H1 (cell line): ENCODE data around the gene MBIP. TPM values are rescaled to one million over a fixed set of nuclear protein-coding genes. Genes with fewer than 3 reads are reported as not detected.
"Not testable (repeated sequence)": the region's sequence is repeated elsewhere in the genome, so short reads cannot be mapped to it uniquely, and the experiment has no call there.

Experiments used
- CTCF ChIA-PET: fragments of 300-600 bp; sonication (Branson Sonifier 250); formaldehyde crosslinking; loops from one replicate; lab custom pipeline; 2021; ENCODE audit not compliant: partially characterized antibody; lab: Charles Lee
- POLR2A ChIA-PET: fragments of 300-600 bp; sonication (Branson Sonifier 250); formaldehyde crosslinking; loops from one replicate; lab custom pipeline; 2021; ENCODE audit warnings: inconsistent platforms; ENCODE audit not compliant: partially characterized antibody; lab: Charles Lee
- DNase-seq, 2 experiments: peaks; one replicate each; pipeline versions ENCODE4 v3.0.0 to v3.0.0-alpha.2; 2010 to 2022; ENCODE audit warnings: low spot score in 2 of 2, low read depth in 1 of 2, mixed read lengths in 1 of 2
- FAIRE-seq: peaks from 2 replicates; lab custom pipeline; 2011; peaks lifted over from hg19 to GRCh38; lab: Jason Lieb, UNC
- H2AFZ ChIP-seq: 2 replicates; pipeline ENCODE4 v1.8.1; 2012; ENCODE audit warnings: low read length, inconsistent platforms
- H2AK5ac ChIP-seq: 2 replicates; pipeline ENCODE4 v1.6.1; 2013; ENCODE audit warnings: low read depth, low read length
- H2BK120ac ChIP-seq: replicated peaks from 2 replicates; pipeline ENCODE3; 2013; ENCODE audit warnings: low read depth, low read length, inconsistent platforms
- H2BK12ac ChIP-seq: 2 replicates; pipeline ENCODE4 v1.6.1; 2013; ENCODE audit warnings: low read depth, low read length
- H2BK15ac ChIP-seq: 2 replicates; pipeline ENCODE4 v1.6.1; 2013; ENCODE audit warnings: low read length
- H2BK20ac ChIP-seq: 2 replicates; pipeline ENCODE4 v1.6.1; 2013; ENCODE audit warnings: low read length
- H2BK5ac ChIP-seq: 2 replicates; pipeline ENCODE4 v1.6.1; 2013; ENCODE audit warnings: low read depth, low read length
- H3K14ac ChIP-seq: 2 replicates; pipeline ENCODE4 v1.6.1; 2013; ENCODE audit warnings: inconsistent platforms; ENCODE audit not compliant: insufficient read length
- H3K18ac ChIP-seq: 2 replicates; pipeline ENCODE4 v1.6.1; 2013; ENCODE audit warnings: low read length; ENCODE audit errors: extremely low read depth
- H3K23ac ChIP-seq: 2 replicates; pipeline ENCODE4 v1.6.1; 2013; ENCODE audit warnings: inconsistent platforms; ENCODE audit not compliant: insufficient read length
- H3K23me2 ChIP-seq: 2 replicates; pipeline ENCODE4 v1.6.1; 2013; ENCODE audit warnings: low read depth, low read length
- H3K27ac ChIP-seq: 2 replicates; pipeline ENCODE4 v1.6.1; 2011; ENCODE audit warnings: low read depth, low read length, inconsistent platforms
- H3K27me3 ChIP-seq, 4 experiments: replicated peaks in 1 of 4; 1 replicate in 1 of 4; 2 replicates in 3 of 4; pipeline versions ENCODE4 v1.6.1 to v1.8.1; 2011 to 2013; ENCODE audit warnings: low read length in 3 of 4, mild to moderate bottlenecking in 3 of 4, inconsistent platforms in 2 of 4, mixed read lengths in 2 of 4, moderate library complexity in 1 of 4; ENCODE audit not compliant: control insufficient read depth in 3 of 4, insufficient read depth in 3 of 4; ENCODE audit errors: extremely low read depth in 1 of 4
- H3K36me3 ChIP-seq, 4 experiments: 2 replicates each; pipeline versions ENCODE4 v1.6.1 to v1.8.1; 2011 to 2013; ENCODE audit warnings: mild to moderate bottlenecking in 4 of 4, low read length in 3 of 4, moderate library complexity in 2 of 4, control low read depth in 1 of 4, inconsistent platforms in 1 of 4; ENCODE audit not compliant: insufficient read depth in 4 of 4, control insufficient read depth in 2 of 4
- H3K4ac ChIP-seq: replicated peaks from 2 replicates; pipeline ENCODE3; 2013; ENCODE audit warnings: low read length, low read depth, mixed read lengths, inconsistent platforms; ENCODE audit not compliant: insufficient read length
- H3K4me1 ChIP-seq, 4 experiments: replicated peaks in 1 of 4; 1 replicate in 1 of 4; 2 replicates in 3 of 4; pipeline versions ENCODE4 v1.6.1 to v1.8.1; 2011 to 2013; ENCODE audit warnings: low read length in 3 of 4, inconsistent platforms in 2 of 4, mixed read lengths in 1 of 4; ENCODE audit not compliant: insufficient read depth in 4 of 4, control insufficient read depth in 3 of 4
- H3K4me2 ChIP-seq, 2 experiments: 2 replicates each; pipeline versions ENCODE4 v1.6.1 to v1.8.1; 2011 to 2013; ENCODE audit warnings: low read depth in 2 of 2, low read length in 2 of 2, control low read depth in 1 of 2, inconsistent platforms in 1 of 2, mild to moderate bottlenecking in 1 of 2; ENCODE audit not compliant: insufficient read depth in 1 of 2
- H3K4me3 ChIP-seq, 4 experiments: fragments of 200-600, 300-600 bp in 1 of 4; sonication (generic), shearing (Covaris generic), sonication (Bioruptor Twin) in 1 of 4; 2 replicates each; pipeline versions ENCODE4 v1.5.1 to v1.8.1; 2011 to 2016; ENCODE audit warnings: low read length in 4 of 4, low read depth in 3 of 4, control low read depth in 2 of 4, inconsistent platforms in 2 of 4, mild to moderate bottlenecking in 2 of 4, mixed read lengths in 1 of 4, moderate library complexity in 1 of 4; ENCODE audit not compliant: insufficient read depth in 2 of 4; ENCODE audit errors: extremely low read depth in 1 of 4
- H3K56ac ChIP-seq: replicated peaks from 2 replicates; pipeline ENCODE3; 2013; ENCODE audit warnings: low read depth, mild to moderate bottlenecking, mixed read lengths, low read length, inconsistent platforms; ENCODE audit not compliant: insufficient read length
- H3K79me1 ChIP-seq: 2 replicates; pipeline ENCODE4 v1.6.1; 2013; ENCODE audit warnings: low read depth, low read length, control low read depth
- H3K79me2 ChIP-seq, 2 experiments: 2 replicates each; pipeline versions ENCODE4 v1.6.1 to v1.8.1; 2012 to 2013; ENCODE audit warnings: low read length in 2 of 2, mild to moderate bottlenecking in 2 of 2, inconsistent platforms in 1 of 2; ENCODE audit not compliant: insufficient read depth in 2 of 2, control insufficient read depth in 1 of 2
- H3K9ac ChIP-seq, 4 experiments: replicated peaks in 1 of 4; 1 replicate in 1 of 4; 2 replicates in 3 of 4; pipeline versions ENCODE4 v1.6.1 to v1.8.1; 2011 to 2013; ENCODE audit warnings: low read depth in 3 of 4, low read length in 3 of 4, control low read depth in 2 of 4, mild to moderate bottlenecking in 2 of 4, moderate library complexity in 2 of 4, inconsistent platforms in 1 of 4; ENCODE audit errors: extremely low read depth in 1 of 4
- H3K9me3 ChIP-seq, 2 experiments: 2 replicates each; pipeline versions ENCODE4 v1.6.1 to v1.8.1; 2012 to 2013; ENCODE audit warnings: mild to moderate bottlenecking in 2 of 2, moderate library complexity in 2 of 2, control low read depth in 1 of 2, inconsistent platforms in 1 of 2, low read depth in 1 of 2, low read length in 1 of 2, mixed read lengths in 1 of 2; ENCODE audit not compliant: insufficient read depth in 2 of 2
- H4K20me1 ChIP-seq, 2 experiments: replicated peaks in 1 of 2; 2 replicates each; pipeline versions ENCODE3 to v1.8.1; 2011 to 2013; ENCODE audit warnings: inconsistent platforms in 2 of 2, low read length in 2 of 2, mild to moderate bottlenecking in 1 of 2; ENCODE audit not compliant: insufficient read depth in 2 of 2, control insufficient read depth in 1 of 2
- H4K5ac ChIP-seq: 2 replicates; pipeline ENCODE4 v1.6.1; 2013; ENCODE audit warnings: low read length, low read depth, mixed read lengths, inconsistent platforms; ENCODE audit not compliant: insufficient read length
- H4K8ac ChIP-seq: 2 replicates; pipeline ENCODE4 v1.8.0; 2013; ENCODE audit warnings: mild to moderate bottlenecking, moderate library complexity, low read length, inconsistent platforms; ENCODE audit not compliant: insufficient read depth; ENCODE audit errors: extremely low read depth
- H4K91ac ChIP-seq: replicated peaks from 2 replicates; pipeline ENCODE3; 2013; ENCODE audit warnings: low read length, mixed read lengths, inconsistent platforms; ENCODE audit not compliant: insufficient read length
- WGBS, 2 experiments: shearing (Covaris generic) in 1 of 2; methylation state at CpG; one replicate each; pipeline versions ENCODE4 v1.1.6 to v1.1.7; 2013 to 2015; ENCODE audit warnings: low lambda C conversion rate in 2 of 2, mixed read lengths in 2 of 2, inconsistent platforms in 1 of 2, low coverage in 1 of 2, missing lambda C conversion rate in 1 of 2; ENCODE audit not compliant: insufficient replicate concordance in 2 of 2, insufficient coverage in 1 of 2, insufficient read length in 1 of 2; ENCODE audit errors: extremely low coverage in 1 of 2, missing lambda C conversion rate in 1 of 2; 5-methylcytosine and 5-hydroxymethylcytosine counted together
- polyA plus RNA-seq, 7 experiments: library from polyadenylated mRNA; depleted of rRNA in 3 of 7; stranded (reverse) in 5 of 7; unstranded in 2 of 7; fragments of >200 nt in 5 of 7; fragments of 200-250 nt in 2 of 7; gene quantifications; 1 replicate in 5 of 7; 2 replicates in 1 of 7; 4 replicates in 1 of 7; pipeline versions ENCODE4 v1.2.1 to v1.2.3, GENCODE V29; 2011 to 2013; ENCODE audit warnings: missing spikeins in 2 of 7, mixed read lengths in 2 of 7
- total RNA-seq: library from RNA; stranded (reverse); fragmentation: NEBNext Ultra II Directional; extraction: Animal tissue kit (Norgen Biotek cat#: 25700); gene quantifications from 2 replicates; pipeline ENCODE4 v1.2.1, GENCODE V29; 2021

MBIP gene
- total and polyA plus RNA-seq, 2 of the 8 experiments (the other 6 are each of a cell fraction or from before 2014, with no cell fraction given): 15.0 to 27.4 TPM

DNA sequence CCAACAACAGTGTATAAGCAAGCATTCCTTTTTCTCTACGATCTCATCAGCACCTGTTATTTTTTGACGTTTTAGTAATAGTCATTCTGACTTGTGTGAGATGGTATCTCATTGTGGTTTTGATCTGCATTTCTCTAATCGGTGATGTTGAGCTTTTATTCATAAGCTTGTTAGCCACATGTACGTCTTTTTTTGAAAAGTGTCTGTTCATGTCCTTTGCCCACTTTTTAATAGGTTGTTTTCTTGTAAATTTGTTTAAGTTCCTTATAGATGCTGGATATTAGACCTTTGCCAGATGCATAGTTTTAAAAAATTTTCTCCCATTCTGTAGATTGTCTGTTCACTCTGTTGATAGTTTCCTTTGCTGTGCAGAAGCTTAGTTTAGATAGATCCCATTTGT lies 7.1 kb upstream of the MBIP start:
- H3K14ac ChIP-seq, H3K36me3 ChIP-seq, H3K27ac ChIP-seq, H2BK20ac ChIP-seq, H3K23me2 ChIP-seq, POLR2A ChIA-PET, H4K20me1 ChIP-seq, H3K79me2 ChIP-seq, H2BK5ac ChIP-seq, H3K9me3 ChIP-seq, H2BK120ac ChIP-seq, H2AK5ac ChIP-seq, H3K9ac ChIP-seq, H2BK12ac ChIP-seq, H4K5ac ChIP-seq, H3K4ac ChIP-seq, H4K8ac ChIP-seq, H3K56ac ChIP-seq, DNase-seq, H3K4me3 ChIP-seq, H3K18ac ChIP-seq, H3K4me2 ChIP-seq, H3K4me1 ChIP-seq, H2BK15ac ChIP-seq, H3K27me3 ChIP-seq, H3K79me1 ChIP-seq, FAIRE-seq, H2AFZ ChIP-seq, H4K91ac ChIP-seq, H3K23ac ChIP-seq: not testable (repeated sequence)
- CTCF ChIA-PET: interaction anchor here (1.4 kb wide), 1 partner anchor 258 kb away, joined by 4 read pairs; no protein-coding TSS in a partner anchor
- 86% methylated on average over 4 of the region's 4 CpGs; no CpG with 5 or more reads in 1 of the 2 experiments for WGBS, 2 experiments
